ENCODE data around the gene UCK2.
"Not testable (repeated sequence)": the region's sequence is repeated elsewhere in the genome, so short reads cannot be mapped to it uniquely, and the experiment has no call there.

Gene UCK2

DNA sequence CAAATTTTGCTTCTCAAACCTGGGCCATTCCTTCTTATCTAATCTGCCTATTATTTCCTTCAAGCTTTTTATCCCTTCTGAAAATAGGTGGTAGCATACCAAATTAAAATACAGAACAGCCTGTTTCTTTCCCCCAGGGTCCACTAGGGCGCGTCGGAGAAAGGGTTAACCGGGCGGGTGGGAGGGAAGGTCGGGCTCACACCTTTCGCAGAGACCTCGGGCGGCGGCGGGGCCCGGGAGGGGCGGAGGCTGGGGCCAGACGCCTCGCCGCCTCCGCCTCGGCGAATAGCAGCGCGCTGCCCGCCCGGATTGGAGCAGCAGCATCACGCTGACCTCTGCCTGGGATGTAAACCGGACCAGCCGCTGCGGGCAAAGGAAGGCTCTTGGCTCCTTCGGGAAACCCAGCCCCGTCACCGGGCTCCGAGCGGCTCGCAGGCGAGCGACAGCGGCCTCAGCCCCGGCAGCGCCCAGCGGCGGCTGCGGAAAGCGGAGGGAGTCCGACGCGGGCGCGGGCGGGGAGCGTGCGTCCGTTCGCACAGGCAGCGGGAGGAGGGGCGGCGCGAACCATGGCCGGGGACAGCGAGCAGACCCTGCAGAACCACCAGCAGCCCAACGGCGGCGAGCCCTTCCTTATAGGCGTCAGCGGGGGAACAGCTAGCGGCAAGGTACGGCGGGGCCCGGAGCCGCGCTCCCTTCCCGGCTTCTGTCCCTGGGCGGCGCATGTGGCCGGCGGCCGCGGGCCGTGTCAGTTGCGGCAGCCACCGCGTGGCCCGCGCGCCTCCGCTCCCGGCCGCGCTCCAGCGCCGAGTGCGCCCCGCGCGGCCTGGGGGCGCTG, at the start of gene UCK2:
UCK2 (plus strand) TSS at position 347 of the 835 bp plus-strand sequence; CDS start at position 567, 220 bp downstream.
- DNase-seq: peak; percentile 91

DNA sequence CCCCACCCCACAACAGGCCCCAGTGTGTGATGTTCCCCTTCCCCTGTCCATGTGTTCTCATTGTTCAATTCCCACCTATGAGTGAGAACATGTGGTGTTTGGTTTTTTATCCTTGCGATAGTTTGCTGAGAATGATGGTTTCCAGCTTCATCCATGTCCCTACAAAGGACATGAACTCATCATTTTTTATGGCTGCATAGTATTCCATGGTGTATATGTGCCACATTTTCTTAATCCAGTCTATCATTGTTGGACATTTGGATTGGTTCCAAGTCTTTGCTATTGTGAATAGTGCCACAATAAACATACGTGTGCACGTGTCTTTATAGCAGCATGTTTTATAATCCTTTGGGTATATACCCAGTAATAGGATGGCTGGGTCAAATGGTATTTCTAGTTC, 49.2 kb upstream of the UCK2 start:
- DNase-seq: not testable (repeated sequence)

DNA sequence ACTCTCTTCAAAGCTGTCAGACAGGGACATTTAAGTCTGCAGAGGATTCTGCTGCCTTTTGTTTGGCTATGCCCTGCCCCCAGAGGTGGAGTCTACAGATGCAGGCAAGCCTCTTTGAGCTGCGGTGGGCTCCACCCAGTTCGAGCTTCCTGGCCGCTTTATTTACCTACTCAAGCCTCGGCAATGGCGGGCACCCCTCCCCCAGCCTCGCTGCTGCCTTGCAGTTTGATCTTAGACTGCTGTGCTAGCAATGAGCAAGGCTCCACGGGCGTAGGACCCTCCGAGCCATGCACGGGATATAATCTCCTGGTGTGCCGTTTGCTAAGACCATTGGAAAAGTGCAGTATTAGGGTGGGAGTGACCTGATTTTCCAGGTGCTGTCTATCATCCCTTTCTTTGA, 43.9 kb upstream of the UCK2 start:
- DNase-seq: not testable (repeated sequence)

DNA sequence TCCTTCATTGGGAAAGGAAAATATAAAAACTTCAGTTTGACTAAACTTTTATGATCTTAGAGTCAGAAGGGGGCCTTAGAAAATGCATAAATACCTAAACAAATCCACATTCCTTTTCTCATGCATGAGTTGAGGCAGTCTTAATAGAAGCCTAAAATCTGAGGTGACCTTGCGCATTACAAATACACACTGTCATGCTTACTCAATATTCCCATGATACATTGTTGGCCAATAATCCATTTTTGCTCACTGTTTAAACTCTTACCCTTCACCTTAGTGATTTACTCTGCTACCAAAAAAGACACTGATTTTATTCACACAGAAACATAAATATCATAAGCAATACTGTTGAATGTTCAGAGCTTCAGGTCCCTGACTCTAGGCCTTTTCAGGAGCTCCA, 39.7 kb upstream of the UCK2 start:
- DNase-seq: no peak

DNA sequence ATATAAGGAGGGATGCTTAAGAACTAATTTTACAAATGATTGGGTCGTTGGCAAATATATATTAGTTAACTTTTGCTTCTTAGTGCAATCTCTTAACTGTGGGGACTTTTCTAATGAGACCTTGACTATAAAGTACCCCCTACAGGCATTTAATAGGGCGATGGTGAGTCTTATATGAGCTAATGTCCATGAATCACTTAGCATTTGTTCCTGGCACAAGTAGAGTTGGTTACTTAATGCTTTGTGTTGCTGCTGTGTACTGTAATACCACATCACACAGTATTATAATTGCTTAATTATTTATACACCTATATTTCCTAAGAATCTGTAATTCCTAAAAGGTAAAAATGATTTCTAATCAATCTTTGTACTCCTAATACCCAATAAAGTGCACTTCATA, 33.5 kb upstream of the UCK2 start:
- no peak for DNase-seq

DNA sequence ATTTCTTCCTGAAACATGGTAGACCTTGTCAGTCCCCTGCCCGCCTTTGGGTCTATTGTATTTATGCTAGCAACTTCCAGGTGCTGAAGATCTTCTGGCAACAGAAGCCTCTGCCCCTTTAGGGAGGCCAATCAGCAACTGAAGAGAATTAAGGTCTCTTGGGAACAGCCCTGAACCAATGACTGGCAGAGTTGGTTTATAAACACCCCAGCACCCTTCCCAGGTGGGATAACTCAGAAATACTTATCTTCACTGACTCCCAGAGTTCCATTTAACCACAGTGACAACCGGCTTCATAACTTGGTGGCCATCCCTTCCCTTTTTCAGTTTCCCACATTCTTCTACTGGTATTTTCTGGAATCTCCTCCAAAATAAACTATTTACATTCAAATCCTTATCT, 31.5 kb upstream of the UCK2 start:
- DNase-seq: no peak

DNA sequence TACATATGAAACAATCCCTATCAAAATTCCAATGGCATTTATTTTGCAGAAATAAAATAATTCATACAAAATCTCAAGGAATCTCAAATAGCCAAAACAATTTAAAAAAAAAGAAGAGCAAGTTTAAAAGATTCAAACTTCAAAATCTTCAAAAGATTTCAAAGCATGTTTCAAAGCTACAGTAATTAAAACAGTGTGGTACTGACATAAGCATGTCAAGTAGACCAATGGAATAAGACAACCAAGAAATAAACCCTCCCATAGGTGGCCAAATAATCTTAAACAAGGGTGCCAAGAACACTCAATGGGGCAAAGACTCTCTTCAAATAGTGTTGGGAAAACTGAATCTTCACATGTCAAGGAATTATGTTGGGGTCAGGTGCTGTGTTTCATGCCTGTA, 28.0 kb upstream of the UCK2 start:
- DNase-seq: no peak

DNA sequence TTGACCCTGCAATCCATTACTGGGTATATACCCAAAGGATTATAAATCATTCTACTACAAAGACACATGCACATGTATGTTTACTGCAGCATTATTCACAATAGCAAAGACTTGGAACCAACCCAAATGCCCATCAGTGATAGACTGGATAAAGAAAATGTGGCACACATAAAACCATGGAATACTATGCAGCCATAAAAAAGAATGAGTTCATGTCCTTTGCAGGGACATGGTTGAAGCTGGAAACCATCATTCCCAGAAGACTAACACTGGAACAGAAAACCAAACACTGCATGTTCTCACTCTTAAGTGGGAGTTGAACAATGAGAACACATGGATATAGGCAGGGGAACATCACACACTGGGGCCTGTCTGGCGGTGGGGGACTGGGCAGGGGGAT, 22.9 kb upstream of the UCK2 start:
- DNase-seq: not testable (repeated sequence)

DNA sequence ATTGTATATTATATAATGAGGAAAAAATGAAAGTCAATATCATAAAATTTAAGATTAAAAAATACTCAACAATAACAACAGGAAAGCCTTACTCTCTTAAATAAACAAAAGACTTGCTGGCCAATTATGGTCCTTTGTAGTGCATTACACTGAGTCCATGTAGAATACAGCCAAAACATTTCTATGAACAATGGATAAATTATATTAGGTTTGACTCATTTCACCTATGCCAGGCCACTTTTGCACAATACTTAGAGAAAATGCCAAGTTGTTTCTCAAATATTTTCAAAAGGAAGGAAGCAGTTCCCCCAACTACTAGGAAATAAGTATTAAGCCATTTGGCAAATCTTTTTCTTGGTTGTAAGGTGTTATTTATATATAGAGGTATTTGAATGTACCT, 19.8 kb upstream of the UCK2 start:
- DNase-seq: no peak

DNA sequence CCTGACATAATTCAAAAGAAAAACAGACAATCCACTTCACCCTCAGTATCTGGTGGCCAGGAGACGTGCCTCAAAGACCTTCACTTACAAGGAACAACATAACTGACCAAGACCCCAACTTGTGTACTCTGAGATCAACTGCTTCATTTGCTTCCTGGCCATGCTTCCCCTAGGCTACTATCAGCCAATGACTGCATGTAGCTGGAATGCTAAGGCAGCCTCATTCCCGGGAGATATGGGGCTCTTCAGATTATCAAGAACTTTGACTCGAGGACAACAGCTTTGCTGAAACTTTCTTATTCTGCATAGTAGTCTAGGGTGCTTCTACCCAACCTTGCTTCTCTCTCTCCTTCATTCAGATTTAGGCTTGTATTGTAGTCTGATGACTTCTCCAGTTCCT, 11.7 kb upstream of the UCK2 start:
- DNase-seq: no peak

DNA sequence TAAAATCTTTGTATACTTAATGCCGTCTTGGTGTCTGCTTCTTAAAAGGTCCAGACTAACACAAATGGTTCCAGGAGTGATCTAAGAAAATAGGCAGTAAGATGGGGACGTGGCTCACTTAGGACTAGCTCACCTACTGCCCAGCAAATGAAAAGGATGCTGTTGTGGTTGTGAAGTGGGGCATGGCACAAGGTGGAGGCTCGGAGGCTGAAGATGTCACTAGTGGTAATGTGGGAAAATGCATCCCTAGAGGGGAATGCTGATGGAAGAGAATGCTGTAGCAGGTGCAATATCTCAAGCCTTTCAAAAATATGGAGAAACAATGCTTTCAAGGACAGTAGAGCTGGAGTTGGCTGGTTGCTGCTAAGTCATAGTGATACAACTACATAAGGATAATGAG, 11.3 kb upstream of the UCK2 start:
- no peak for DNase-seq

DNA sequence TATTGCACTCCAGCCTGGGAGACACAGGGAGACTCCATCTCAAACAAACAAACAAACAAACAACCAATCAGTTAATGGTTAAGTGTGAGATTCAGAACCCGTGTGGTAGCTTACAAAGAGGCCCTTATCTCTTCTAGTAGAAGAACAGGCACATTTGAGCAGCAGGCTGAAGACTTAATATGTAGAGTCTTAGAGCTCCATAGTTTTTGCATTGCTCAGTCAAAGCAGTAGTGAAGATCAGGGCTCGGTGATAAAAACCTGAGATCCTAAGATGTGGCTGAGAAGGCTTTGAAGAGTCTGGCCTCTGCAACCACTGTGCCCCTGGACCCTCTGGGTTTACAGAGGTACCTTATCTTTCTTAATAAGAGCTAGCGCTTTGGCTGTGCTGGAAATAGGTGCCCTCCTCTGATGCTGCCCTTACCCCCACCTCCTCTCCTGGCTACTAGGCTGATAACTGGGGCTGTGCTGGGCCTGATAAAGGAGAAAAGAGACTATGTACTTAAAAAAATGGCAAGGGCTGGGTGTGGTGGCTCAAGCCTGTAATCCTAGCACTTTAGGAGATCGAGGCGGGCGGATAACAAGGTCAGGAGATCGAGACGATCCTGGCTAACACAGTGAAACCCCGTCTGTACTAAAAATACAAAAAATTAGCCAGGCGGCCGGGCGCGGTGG, 10.5 kb upstream of the UCK2 start:
- DNase-seq: no peak

DNA sequence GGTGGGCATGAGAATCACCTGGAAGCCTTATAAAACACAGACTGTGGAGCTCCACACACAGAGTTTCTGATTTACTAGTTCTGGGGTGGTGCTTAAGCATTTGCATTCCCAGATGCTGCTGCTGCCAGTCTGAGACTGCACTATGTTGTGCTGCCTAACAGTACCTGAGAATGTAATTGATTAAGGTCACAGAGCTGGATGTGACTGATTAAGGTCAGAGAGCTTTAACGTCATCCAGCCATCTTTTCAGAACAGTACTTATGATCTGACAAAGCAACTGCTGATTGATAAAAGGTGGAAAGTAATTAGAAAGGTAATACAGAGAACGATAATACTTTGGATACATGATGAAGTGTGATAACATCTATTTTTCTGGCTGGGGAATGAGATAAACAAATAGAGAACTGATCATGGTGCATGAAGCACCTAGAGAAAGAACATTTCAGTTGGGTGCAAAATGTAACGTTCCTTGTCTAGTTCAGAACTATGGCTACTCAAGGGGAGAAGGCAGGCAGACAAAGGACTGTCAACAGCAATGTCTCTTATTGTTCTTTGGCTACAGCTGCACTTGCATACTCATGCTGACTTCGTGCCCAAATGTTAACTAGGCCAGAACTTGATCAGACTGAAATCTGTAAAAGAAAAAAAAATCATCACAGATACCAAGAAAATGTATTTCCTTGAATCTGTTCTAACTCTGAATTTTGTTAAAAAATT, 3.7 kb upstream of the UCK2 start:
- peak; percentile 39 for DNase-seq

DNA sequence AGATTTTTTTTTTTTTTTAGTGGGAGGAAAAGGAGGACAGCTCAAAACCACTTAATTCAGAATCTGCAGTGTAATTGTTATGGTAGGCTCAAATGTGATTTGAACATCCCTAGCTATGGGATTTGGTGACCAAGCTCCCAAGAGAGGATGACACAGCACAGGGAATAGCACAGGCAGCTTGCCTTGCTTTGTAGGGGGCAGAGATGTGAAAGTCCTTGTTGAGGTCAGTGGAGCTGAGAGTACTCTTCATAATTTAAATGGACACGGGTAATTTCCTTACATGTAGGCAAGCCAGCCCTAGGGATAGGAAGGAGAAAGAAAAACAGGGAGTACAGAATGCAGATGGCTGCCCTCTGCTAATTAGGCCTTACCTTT, 3.2 kb upstream of the UCK2 start:
- DNase-seq: no peak

DNA sequence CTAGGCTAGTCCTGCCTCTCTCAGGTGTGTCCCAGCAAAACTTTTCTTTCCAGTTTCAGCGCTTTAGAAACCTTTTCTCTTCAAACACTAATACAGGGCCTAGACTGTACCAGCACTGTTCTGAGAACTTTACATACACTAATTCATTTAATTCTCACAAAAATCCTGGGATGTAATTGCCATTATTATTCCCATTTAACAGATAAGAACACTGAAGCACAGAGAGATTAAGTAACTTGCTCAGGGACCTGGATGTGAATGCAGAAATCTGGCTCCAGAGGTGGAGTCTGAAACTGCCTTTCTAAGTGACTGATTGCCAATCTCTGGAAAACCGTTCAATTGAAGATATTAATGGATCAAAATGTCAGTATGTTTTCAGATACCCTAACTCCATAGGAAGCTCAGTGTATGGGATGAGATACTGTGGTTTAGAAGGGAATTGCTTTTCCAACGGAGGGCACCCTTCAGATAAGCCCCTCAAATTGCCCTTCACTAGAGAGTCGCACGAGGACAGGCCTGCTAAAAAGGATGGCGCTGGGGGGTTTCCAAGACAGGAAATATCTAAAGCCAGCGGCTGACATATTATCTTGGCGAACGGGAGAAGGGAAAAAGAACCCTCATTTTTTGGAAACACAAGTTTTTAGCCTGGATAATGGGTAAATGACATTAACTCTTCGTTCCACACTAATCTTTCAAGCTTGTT, 698 bp upstream of the UCK2 start:
- DNase-seq: no peak

DNA sequence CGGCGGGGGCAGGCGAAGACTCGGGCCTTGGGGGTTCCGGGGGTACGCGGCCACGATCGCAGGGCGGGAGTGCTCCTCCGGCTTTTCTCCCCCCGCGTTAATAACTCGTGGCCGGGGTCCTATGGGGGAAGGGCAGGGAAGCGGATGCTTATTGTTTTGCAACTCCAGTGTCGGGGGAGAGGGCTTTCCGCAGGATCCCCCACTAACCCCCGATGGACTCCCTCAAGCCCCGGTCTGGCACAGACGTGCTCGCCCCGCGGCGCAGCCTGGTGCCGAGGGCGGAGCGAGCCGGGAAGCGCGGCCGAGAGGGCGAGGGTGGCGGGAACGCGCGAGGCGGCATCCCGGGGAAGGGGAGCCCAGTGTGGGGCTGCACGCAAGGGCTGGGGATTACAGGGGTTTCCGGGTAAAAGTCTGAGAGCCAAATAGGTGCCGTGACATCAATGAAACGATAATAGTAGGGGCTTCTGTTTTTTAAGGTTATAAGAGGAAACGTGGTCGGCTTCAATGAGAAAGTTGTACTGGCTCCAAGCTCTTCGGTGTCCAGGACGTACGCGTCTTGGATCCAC, 772 bp downstream of the UCK2 start:
- peak; percentile 73 for DNase-seq

DNA sequence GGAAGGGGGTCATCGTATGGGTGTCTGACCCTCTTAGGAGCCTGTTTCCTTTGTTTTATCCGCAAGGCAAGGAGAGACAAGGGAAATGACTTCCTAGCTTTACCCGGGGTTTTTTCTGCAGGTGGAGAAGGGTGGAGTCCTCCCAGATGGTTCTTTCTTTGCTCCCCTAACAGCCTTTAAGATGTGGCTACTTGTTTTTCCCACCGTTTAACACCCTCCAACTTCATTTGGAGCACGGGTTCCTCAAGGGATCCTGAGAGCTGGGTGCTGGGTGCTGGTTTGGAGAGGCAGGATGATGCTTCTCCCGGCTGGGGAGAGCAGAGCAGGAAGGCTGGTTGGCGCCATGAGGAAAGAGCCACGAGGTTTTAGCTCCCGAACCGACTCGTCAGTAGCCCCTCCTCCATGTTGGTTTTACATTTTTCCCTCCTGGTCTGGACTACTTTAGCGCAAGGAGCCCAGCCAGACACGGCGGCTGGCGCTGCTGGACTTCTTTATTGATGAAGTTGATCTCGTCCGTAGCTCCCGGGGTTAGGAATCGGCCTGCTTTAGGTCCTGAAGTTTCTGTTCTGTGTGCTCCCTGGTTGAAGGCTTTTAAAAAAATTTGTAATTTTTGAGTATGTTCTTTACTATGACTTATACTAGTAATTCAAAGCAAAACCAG, 1.4 kb downstream of the UCK2 start:
- DNase-seq: peak; percentile 56

DNA sequence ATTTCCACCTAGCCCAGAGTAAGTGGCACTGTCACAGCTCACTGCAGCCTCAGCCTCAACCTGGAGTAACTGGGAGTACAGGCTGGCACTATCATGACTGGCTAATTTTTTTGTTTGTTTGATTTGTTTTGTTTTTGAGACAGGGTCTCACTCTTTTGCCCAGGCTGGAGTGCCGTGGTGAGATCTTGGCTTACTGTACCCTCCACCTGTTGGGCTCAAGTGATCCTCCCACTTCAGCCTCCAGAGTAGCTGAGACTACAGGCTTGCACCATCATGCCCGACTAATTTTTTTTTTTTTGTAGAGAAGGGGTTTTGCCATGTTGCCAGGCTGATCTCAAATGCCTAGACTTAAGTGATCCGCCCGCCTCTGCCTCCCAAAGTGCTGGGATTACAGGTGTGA, 2.5 kb downstream of the UCK2 start:
- DNase-seq: no peak

DNA sequence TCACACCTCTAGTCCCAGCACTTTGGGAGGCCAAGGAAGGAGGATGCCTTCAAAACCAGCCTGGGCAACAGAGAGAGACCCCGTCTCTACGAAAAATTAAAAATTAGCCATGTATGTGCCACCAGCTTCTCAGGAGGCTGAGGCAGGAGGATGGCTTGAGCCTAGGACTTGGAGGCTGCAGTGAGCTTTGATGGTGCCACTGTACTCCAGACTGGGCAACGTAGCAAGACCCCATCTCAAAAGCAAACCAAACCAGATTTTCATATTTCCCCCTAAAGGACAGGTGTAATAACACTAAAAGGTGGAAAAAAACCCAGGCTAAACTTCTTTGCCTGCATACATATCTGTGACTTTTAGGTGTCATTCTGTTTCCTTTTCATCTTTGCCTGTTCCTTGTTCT, 3.7 kb downstream of the UCK2 start:
- no peak for DNase-seq

DNA sequence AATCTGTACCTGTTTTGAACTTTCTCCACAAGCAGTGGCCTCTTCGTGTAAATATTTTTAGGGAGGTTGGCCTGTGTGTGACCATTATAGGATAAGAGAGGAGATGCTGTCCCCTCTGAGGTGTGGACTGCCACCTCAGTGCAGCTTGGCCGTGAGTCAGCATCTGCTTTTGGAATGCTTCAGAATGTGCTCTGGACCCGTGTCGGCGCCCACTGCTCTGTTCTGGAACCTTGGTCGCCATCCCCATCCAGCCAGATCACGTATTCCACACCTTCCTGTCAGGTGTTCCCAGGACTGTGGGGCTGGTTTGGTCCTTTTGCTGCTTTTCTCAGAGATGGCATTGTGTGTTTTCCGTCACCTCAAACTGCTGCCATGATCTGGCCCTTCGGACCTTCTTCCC, 5.5 kb downstream of the UCK2 start:
- no peak for DNase-seq

DNA sequence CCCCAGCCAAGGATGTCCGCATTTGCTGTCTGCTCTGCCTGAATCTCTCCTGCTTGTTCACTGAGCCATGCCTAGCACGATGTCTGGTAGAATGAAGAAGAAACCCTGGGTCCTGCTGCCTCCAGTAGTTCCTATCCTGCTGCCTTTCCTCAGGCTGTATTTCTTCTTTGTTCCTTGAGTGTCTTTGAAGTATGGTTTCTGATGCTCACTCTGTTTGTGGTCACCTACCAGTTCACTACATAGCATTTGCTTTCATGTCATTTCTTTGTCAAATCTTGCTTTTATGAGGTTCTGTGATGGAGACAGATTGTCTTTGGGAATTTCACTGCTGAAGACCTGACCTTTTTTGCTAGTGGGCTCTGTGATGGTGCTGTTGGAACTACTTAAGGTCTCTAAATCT, 5.9 kb downstream of the UCK2 start:
- no peak for DNase-seq

DNA sequence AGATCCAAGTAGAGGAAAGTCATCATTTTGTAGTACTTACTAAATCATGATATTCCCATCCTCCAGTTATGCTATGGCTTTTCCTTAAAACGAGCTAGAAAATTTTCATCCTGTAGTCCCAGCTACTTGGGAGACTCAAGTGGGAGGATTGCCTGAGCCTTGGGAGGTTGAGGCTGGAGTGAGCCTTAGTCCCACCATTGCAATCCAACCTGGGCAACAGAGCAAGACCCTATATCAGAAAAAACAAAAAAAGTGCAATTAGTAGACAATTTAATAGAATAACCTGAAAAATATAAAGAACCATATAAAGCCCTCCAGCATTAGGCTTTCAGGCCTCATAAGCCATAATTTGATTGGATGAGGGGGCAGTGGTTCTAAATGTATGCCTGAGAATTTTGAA, 6.8 kb downstream of the UCK2 start:
- DNase-seq: no peak
